Hepatocyte (in vitro differentiated cells): ENCODE results near the gene MED13L. TPM values are rescaled to one million over a fixed set of nuclear protein-coding genes. Genes with fewer than 3 reads are reported as not detected.

Experiments
- DNase-seq: peaks from one replicate; pipeline ENCODE4 v3.0.0-alpha.2; 2016; ENCODE audit warnings: low spot score
- H2AFZ ChIP-seq: fragments of 200-600 bp; sonication (generic); 2 replicates; pipeline ENCODE4 v1.6.0; 2016; ENCODE audit warnings: antibody characterized with exemption, mild to moderate bottlenecking
- H3K27ac ChIP-seq: fragments of 200-600 bp; sonication (generic); 2 replicates; pipeline ENCODE4 v1.5.1; 2016; ENCODE audit warnings: mild to moderate bottlenecking
- H3K27me3 ChIP-seq: fragments of 200-600 bp; sonication (generic); 2 replicates; pipeline ENCODE4 v1.6.1; 2016
- H3K36me3 ChIP-seq: fragments of 200-600 bp; sonication (generic); replicated peaks from 2 replicates; pipeline ENCODE4 v1.5.1; 2016; ENCODE audit warnings: low read depth; ENCODE audit not compliant: insufficient read depth
- H3K4me1 ChIP-seq: fragments of 200-600 bp; sonication (generic); 2 replicates; pipeline ENCODE4 v1.5.1; 2016; ENCODE audit warnings: mild to moderate bottlenecking, moderate library complexity; ENCODE audit not compliant: insufficient read depth
- H3K4me2 ChIP-seq: fragments of 200-600 bp; sonication (generic); 2 replicates; pipeline ENCODE4 v1.6.0; 2016
- H3K4me3 ChIP-seq: fragments of 200-600 bp; sonication (generic); 2 replicates; pipeline ENCODE4 v1.5.1; 2016; ENCODE audit warnings: mild to moderate bottlenecking
- H3K79me2 ChIP-seq: fragments of 200-600 bp; sonication (generic); 2 replicates; pipeline ENCODE4 v1.6.0; 2017; ENCODE audit warnings: mild to moderate bottlenecking
- H3K9me2 ChIP-seq: fragments of 200-600 bp; sonication (generic); replicated peaks from 2 replicates; pipeline ENCODE4 v1.6.0; 2017; ENCODE audit warnings: mild to moderate bottlenecking; ENCODE audit not compliant: insufficient read depth
- H3K9me3 ChIP-seq: fragments of 200-600 bp; sonication (generic); 2 replicates; pipeline ENCODE4 v1.5.1; 2016; ENCODE audit warnings: low read depth, mild to moderate bottlenecking
- H4K20me1 ChIP-seq: fragments of 200-600 bp; sonication (generic); 2 replicates; pipeline ENCODE4 v1.6.0; 2016; ENCODE audit warnings: mild to moderate bottlenecking; ENCODE audit not compliant: insufficient read depth, poor library complexity, severe bottlenecking
- EZH2 ChIP-seq: fragments of 200-600 bp; sonication (generic); IDR thresholded peaks from 2 replicates; pipeline ENCODE4 v1.6.1; 2016; ENCODE audit warnings: antibody characterized with exemption, mild to moderate bottlenecking, borderline replicate concordance
- EZH2phosphoT487 ChIP-seq: fragments of 200-600 bp; sonication (generic); IDR thresholded peaks from one replicate; pipeline ENCODE4 v1.6.1; 2018; ENCODE audit warnings: antibody characterized with exemption, mild to moderate bottlenecking, low read depth, moderate library complexity; ENCODE audit not compliant: unreplicated experiment, severe bottlenecking
- WGBS: methylation state at CpG from one replicate; pipeline ENCODE4 v1.1.6; 2016; ENCODE audit warnings: low lambda C conversion rate; ENCODE audit errors: missing lambda C conversion rate; 5-methylcytosine and 5-hydroxymethylcytosine counted together
- polyA plus RNA-seq: library from polyadenylated mRNA; unstranded; fragments of >200 nt; fragmentation: Nextera tagmentation; extraction: Ambion mirVana; gene quantifications from 2 replicates; pipeline ENCODE4 v1.2.1, GENCODE V29; 2016
- total RNA-seq: library from RNA; depleted of rRNA; stranded (reverse); fragments of >200 nt; gene quantifications from 2 replicates; pipeline ENCODE4 v1.2.3, GENCODE V29; 2014
- TF ChIP-seq, protein P1 (sequence below): fragments of 200-600 bp; sonication (generic); IDR thresholded peaks from 2 replicates; pipeline ENCODE4 v1.5.1; 2016; ENCODE audit warnings: antibody characterized with exemption, mild to moderate bottlenecking; ENCODE audit not compliant: poor library complexity

The MED13L gene
- total and polyA plus RNA-seq, 2 experiments from 2014 or later = 23.7 to 135 TPM

DNA sequence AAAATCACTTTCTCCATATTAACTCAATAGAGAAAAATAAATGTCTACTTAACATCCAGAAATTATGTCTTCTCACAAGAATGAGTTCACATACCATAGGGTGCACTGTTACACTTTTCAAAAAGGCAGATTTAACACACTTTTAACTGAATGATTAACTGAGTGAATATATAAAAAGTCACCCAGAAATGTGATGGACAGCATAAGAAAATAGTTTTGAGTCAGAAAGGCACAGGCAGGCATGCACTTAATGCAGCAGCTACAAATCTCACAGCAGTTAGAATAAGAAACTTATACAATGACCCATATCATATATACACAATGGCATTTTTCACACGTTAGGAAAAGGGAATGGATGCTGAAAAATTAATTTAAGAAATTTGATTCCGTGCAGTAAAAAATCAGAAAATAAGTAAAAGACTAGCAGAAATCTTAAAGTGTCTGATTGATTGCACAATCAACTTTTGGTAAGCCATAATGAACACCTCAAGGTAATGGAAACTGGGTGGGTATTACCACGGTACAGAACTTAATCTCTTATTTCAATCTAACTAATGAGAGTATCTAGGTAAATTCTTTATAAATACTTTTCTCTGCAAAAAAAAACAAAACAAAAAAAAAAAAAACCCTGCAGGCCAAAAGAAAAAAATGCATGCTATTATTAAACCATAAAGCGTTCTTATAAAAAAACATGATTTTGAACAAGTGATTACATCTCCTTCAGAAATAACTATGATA is 3.5 kb downstream of the MED13L start:
- H3K4me1 ChIP-seq = peaks cover 14% of the 10 kb centered on the region
- peaks cover 74% of the 10 kb centered on the region for H4K20me1 ChIP-seq
- H3K4me3 ChIP-seq = peak overlapping the region; percentile 93
- H3K9me3 ChIP-seq = no peaks in the 10 kb centered on the region
- 67% methylated on average over 4 of the region's 4 CpGs for WGBS
- no peak overlapping the region for H2AFZ ChIP-seq
- peak overlapping the region; percentile 85 for H3K4me2 ChIP-seq
- DNase-seq = no peak
- H3K36me3 ChIP-seq = no peaks in the 10 kb centered on the region
- no peak overlapping the region for H3K27ac ChIP-seq
- peaks cover 79% of the 10 kb centered on the region for H3K79me2 ChIP-seq
- no peaks in the 10 kb centered on the region for H3K27me3 ChIP-seq
- H3K9me2 ChIP-seq = no peaks in the 10 kb centered on the region
- TF ChIP-seq, protein P1, sequence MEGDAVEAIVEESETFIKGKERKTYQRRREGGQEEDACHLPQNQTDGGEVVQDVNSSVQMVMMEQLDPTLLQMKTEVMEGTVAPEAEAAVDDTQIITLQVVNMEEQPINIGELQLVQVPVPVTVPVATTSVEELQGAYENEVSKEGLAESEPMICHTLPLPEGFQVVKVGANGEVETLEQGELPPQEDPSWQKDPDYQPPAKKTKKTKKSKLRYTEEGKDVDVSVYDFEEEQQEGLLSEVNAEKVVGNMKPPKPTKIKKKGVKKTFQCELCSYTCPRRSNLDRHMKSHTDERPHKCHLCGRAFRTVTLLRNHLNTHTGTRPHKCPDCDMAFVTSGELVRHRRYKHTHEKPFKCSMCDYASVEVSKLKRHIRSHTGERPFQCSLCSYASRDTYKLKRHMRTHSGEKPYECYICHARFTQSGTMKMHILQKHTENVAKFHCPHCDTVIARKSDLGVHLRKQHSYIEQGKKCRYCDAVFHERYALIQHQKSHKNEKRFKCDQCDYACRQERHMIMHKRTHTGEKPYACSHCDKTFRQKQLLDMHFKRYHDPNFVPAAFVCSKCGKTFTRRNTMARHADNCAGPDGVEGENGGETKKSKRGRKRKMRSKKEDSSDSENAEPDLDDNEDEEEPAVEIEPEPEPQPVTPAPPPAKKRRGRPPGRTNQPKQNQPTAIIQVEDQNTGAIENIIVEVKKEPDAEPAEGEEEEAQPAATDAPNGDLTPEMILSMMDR = no peak

DNA sequence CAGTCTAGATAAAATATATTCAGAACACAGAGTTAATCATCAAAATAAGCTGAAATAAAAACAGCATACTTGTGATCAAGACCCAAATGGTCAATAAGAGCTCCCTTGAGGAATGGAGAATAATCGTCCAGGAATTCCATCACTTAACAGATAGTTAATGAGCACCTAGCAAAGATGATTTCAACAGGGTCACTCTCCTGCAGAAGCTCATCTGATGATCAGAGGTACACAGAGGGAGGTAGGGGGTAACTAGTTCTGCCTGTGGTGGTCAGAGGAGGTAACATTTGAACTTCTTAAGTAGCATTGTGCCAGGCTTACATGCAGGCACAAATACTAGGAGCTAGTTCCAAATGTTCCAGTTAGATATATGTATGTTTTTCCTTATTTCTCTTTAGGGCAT is 9.5 kb downstream of the MED13L start:
- H4K20me1 ChIP-seq = peaks cover 98% of the 10 kb centered on the region

DNA sequence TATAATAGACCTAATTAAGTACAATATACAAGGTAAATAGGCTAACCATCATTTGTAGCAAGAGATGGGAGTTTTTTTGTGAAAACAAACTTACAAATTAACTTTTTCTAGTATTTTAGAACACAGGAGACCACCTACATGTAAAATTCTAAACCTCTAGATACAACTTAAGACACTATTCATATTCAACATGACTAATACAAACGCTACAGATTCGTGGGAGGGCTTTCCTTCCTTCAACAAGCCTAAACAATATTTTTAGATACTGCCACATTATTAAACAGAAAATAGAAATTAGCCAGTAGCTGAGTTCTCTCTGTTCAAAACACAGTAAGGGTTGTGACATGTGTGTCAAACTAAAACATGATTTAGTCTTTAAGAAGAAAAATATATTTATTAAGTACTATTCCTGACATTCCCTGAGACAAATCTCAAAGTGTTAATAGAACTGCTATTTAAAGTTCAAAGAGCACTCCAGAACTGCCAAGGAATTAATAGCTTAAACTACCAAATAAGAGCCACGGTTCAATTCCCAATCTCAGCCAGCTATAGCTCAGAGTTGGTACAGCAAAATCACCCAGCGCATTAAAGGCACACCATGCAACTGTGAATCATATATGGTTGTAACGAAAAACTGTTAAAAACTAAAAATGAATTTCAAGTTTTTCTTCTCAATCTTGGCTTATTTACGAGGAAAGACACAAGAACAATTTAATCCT is 10.7 kb downstream of the MED13L start:
- Histone ChIP-seq H3K27ac (no peak overlapping the region), H3K9me3 (no peaks in the 10 kb centered on the region), H3K9me2 (no peaks in the 10 kb centered on the region), H3K4me2 (peak overlapping the region; percentile 45), H4K20me1 (peaks cover 98% of the 10 kb centered on the region), H3K4me1 (peaks cover 46% of the 10 kb centered on the region), H3K79me2 (peaks cover 100% of the 10 kb centered on the region), H3K36me3 (no peaks in the 10 kb centered on the region), H2AFZ (no peak overlapping the region), H3K4me3 (no peak overlapping the region), H3K27me3 (no peaks in the 10 kb centered on the region)
- 61% methylated on average over 6 of the region's 6 CpGs for WGBS
- TF ChIP-seq EZH2 = no peak
- no peak for TF ChIP-seq EZH2phosphoT487
- no peak for DNase-seq

More for the DNA sequence above, 9.5 kb downstream of the MED13L start:
- WGBS = 40% methylated on average over 1 of the region's 1 CpG
- H2AFZ ChIP-seq = no peak overlapping the region
- H3K36me3 ChIP-seq = no peaks in the 10 kb centered on the region
- H3K9me3 ChIP-seq = no peaks in the 10 kb centered on the region
- H3K9me2 ChIP-seq = no peaks in the 10 kb centered on the region
- no peak for DNase-seq
- peaks cover 46% of the 10 kb centered on the region for H3K4me1 ChIP-seq
- H3K4me3 ChIP-seq = no peak overlapping the region
- no peaks in the 10 kb centered on the region for H3K27me3 ChIP-seq
- H3K79me2 ChIP-seq = peaks cover 100% of the 10 kb centered on the region
- TF ChIP-seq, protein P1 = no peak
- no peak for TF ChIP-seq EZH2phosphoT487
- TF ChIP-seq EZH2 = no peak
- no peak overlapping the region for H3K4me2 ChIP-seq
- H3K27ac ChIP-seq = no peak overlapping the region

DNA sequence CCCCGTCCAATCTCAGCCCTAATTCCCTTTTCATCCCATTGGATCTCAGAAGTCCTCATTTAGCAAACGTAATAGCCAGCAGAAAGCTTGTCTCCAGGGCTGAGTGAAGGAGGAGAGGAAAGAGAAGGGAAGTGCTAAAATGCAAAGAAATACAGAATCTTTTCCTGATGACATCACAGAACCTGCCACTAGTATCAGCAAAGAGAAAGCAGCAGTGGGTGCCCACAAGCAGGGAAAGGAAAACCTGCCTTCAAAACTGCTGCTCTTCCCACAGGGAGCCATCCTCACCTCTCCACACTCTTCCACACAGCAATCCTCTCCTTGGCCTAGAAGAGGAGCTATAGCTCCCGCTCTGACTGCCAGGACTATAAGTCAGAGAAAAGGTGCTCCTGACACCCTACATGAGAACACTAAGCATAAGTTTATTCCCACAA is 11.3 kb downstream of the MED13L start:
- no peak overlapping the region for H3K27ac ChIP-seq
- H3K9me2 ChIP-seq = no peaks in the 10 kb centered on the region
- no peak overlapping the region for H2AFZ ChIP-seq
- 56% methylated on average over 3 of the region's 3 CpGs for WGBS
- peak; percentile 22 for DNase-seq
- H3K27me3 ChIP-seq = no peaks in the 10 kb centered on the region
- H3K4me2 ChIP-seq = peak overlapping the region; percentile 45
- no peak for TF ChIP-seq EZH2phosphoT487
- TF ChIP-seq, protein P1 = peak; percentile 16
- peaks cover 100% of the 10 kb centered on the region for H3K79me2 ChIP-seq
- H3K36me3 ChIP-seq = no peaks in the 10 kb centered on the region
- peaks cover 46% of the 10 kb centered on the region for H3K4me1 ChIP-seq
- no peak overlapping the region for H3K4me3 ChIP-seq
- no peaks in the 10 kb centered on the region for H3K9me3 ChIP-seq
- H4K20me1 ChIP-seq = peaks cover 100% of the 10 kb centered on the region
